ENCODE data around the gene GAPDHS.

DNA sequence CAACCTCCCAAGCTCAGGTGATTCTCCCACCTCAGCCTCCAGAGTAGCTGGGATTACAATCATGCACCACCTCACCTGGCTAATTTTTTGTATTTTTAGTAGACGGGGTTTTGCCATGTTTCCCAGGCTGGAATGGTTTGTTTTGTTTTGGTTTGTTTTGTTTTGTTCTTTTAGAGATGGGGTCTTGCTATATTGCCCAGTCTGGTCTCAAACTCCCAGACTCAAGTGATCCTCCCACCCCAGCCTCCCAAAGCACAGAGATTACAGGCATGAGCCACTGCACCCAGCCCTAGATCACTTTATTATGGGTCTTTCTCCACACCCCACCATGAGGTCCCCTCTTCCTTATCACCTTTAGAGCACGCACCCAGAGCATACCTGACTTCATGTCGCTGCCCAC lies 35.0 kb upstream of the GAPDHS start:
- TF ChIP-seq EZH2 (IDR thresholded peaks at IDR 0.05; ENCODE audit: borderline replicate concordance): no peak
- TF ChIP-seq, protein P1, sequence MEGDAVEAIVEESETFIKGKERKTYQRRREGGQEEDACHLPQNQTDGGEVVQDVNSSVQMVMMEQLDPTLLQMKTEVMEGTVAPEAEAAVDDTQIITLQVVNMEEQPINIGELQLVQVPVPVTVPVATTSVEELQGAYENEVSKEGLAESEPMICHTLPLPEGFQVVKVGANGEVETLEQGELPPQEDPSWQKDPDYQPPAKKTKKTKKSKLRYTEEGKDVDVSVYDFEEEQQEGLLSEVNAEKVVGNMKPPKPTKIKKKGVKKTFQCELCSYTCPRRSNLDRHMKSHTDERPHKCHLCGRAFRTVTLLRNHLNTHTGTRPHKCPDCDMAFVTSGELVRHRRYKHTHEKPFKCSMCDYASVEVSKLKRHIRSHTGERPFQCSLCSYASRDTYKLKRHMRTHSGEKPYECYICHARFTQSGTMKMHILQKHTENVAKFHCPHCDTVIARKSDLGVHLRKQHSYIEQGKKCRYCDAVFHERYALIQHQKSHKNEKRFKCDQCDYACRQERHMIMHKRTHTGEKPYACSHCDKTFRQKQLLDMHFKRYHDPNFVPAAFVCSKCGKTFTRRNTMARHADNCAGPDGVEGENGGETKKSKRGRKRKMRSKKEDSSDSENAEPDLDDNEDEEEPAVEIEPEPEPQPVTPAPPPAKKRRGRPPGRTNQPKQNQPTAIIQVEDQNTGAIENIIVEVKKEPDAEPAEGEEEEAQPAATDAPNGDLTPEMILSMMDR (IDR thresholded peaks at IDR 0.05; ENCODE audit: poor library complexity): no peak
- TF ChIP-seq EZH2phosphoT487 (IDR thresholded peaks at IDR 0.05; ENCODE audit: low read depth, severe bottlenecking, unreplicated experiment): no peak

All from hepatocyte (in vitro differentiated cells).